CD4-positive, alpha-beta T cell treated with Interferon alpha-2 for 1 hour (primary cell): ENCODE results near the gene CALD1.
"Not testable (repeated sequence)": the region's sequence is repeated elsewhere in the genome, so short reads cannot be mapped to it uniquely, and the experiment has no call there.

ENCODE experiments used
- DNase-seq, 2 donors: peaks; one replicate each; pipeline ENCODE4 v3.0.0-alpha.2; 2020 to 2022

CALD1 gene

GRCh38 chr7:134962270-134962780, 182.9 kb downstream of the CALD1 start:
- no peak for DNase-seq

- no peak for DNase-seq
These were observed 183.6 kb downstream of the CALD1 start for GRCh38 chr7:134963036-134963435.

GRCh38 chr7:134966691-134967090, 187.3 kb downstream of the CALD1 start:
- no peak for DNase-seq

GRCh38 chr7:134968110-134968509, 188.7 kb downstream of the CALD1 start:
- DNase-seq, result no peak

- DNase-seq, result not testable (repeated sequence)
These were observed 202.2 kb downstream of the CALD1 start for GRCh38 chr7:134981645-134982044.

GRCh38 chr7:134985894-134986362, 206.5 kb downstream of the CALD1 start:
- DNase-seq, result no peak

GRCh38 chr7:134986363-134987251, 207.2 kb downstream of the CALD1 start, which contains the start of gene AGBL3:
Gene AGBL3, plus strand, starts transcription at chr7:134986508. Its CDS starts 1,426 bp downstream, at chr7:134987934.
- DNase-seq, result peak; percentile 89 to 92

GRCh38 chr7:134988161-134988560, 208.7 kb downstream of the CALD1 start:
- DNase-seq, result no peak

GRCh38 chr7:134991469-134992339, 212.3 kb downstream of the CALD1 start:
- no peak for DNase-seq

- DNase-seq, result peak; percentile 39 to 41
These were observed 213.3 kb downstream of the CALD1 start for GRCh38 chr7:134992626-134993179.

- DNase-seq, result no peak
These were observed 214.5 kb downstream of the CALD1 start for GRCh38 chr7:134993877-134994456.

- peak; percentile 34 to 52 for DNase-seq
These were observed 216.0 kb downstream of the CALD1 start for GRCh38 chr7:134995239-134996096.

GRCh38 chr7:134996097-134996550, 216.7 kb downstream of the CALD1 start:
- DNase-seq, result peak; percentile 6 to 16

GRCh38 chr7:134997214-134997885, 217.9 kb downstream of the CALD1 start:
- no peak for DNase-seq

- DNase-seq, result no peak
These were observed 219.7 kb downstream of the CALD1 start for GRCh38 chr7:134999136-134999535.

- no peak for DNase-seq
These were observed 222.1 kb downstream of the CALD1 start for GRCh38 chr7:135001390-135002165.

- no peak for DNase-seq
These were observed 232.8 kb downstream of the CALD1 start for GRCh38 chr7:135012229-135012628.
